IMR-90 (cell line): ENCODE results near the gene SPATS2L. TPM values are rescaled to one million over a fixed set of nuclear protein-coding genes. Genes with fewer than 3 reads are reported as not detected.

ENCODE experiments used
- ATAC-seq: fragments of 200-7000 bp; cut with Tn5 transposase; 2 replicates; pipeline ENCODE4 v1.9.1; 2020; ENCODE audit warnings: low read depth, mild to moderate bottlenecking, moderate library complexity
- BruUV-seq: library from RNA; stranded (reverse); fragments of 400-500 nt; replicated peaks from 2 replicates; lab custom pipeline; 2021; lab: Mats Ljungman, UMichigan
- CTCF ChIA-PET: fragments of 300-600 bp; formaldehyde crosslinking; extraction: SDS; loops from one replicate; lab custom pipeline; 2021; ENCODE audit warnings: antibody characterized with exemption; lab: Yijun Ruan, JAX
- POLR2A ChIA-PET: fragments of 300-600 bp; sonication (Branson Sonifier 250); formaldehyde crosslinking; loops from one replicate; lab custom pipeline; 2022; ENCODE audit warnings: antibody characterized with exemption; ENCODE audit not compliant: unreplicated experiment; lab: Charles Lee
- DNase-seq: peaks from one replicate; pipeline ENCODE4 v3.0.0; 2013
- H2AFZ ChIP-seq: replicated peaks from 2 replicates; pipeline ENCODE3; 2013; ENCODE audit warnings: low read length, mild to moderate bottlenecking; ENCODE audit not compliant: poor library complexity
- H2AK5ac ChIP-seq: 2 replicates; pipeline ENCODE4 v1.6.1; 2013; ENCODE audit warnings: low read depth, low read length, inconsistent platforms
- H2AK9ac ChIP-seq: replicated peaks from 2 replicates; pipeline ENCODE3; 2013; ENCODE audit warnings: mild to moderate bottlenecking, low read depth, low read length, moderate library complexity; ENCODE audit not compliant: poor library complexity
- H2BK120ac ChIP-seq: 2 replicates; pipeline ENCODE4 v1.6.1; 2013; ENCODE audit warnings: low read depth, low read length, inconsistent platforms
- H2BK15ac ChIP-seq: 3 replicates; pipeline ENCODE4 v1.6.1; 2013; ENCODE audit warnings: low read depth, low read length, inconsistent platforms
- H2BK20ac ChIP-seq: 2 replicates; pipeline ENCODE4 v1.6.1; 2013; ENCODE audit warnings: low read depth, mild to moderate bottlenecking, inconsistent platforms, low read length, moderate library complexity
- H2BK5ac ChIP-seq: 2 replicates; pipeline ENCODE4 v1.6.1; 2013; ENCODE audit warnings: mild to moderate bottlenecking, low read depth, low read length, inconsistent platforms; ENCODE audit not compliant: poor library complexity, severe bottlenecking
- H3K14ac ChIP-seq: replicated peaks from 2 replicates; pipeline ENCODE4 v1.6.1; 2013; ENCODE audit warnings: low read depth, low read length, inconsistent platforms
- H3K18ac ChIP-seq: 2 replicates; pipeline ENCODE4 v1.6.1; 2013; ENCODE audit warnings: low read depth, low read length, control low read depth
- H3K23ac ChIP-seq: 2 replicates; pipeline ENCODE4 v1.6.1; 2013; ENCODE audit warnings: low read depth, low read length, inconsistent platforms
- H3K27ac ChIP-seq: 2 replicates; pipeline ENCODE4 v1.5.1; 2013; ENCODE audit warnings: mild to moderate bottlenecking, control low read depth, low read length; ENCODE audit not compliant: insufficient read depth
- H3K27me3 ChIP-seq: 2 replicates; pipeline ENCODE4 v1.6.1; 2013; ENCODE audit warnings: low read length; ENCODE audit not compliant: control insufficient read depth, insufficient read depth
- H3K36me3 ChIP-seq: 2 replicates; pipeline ENCODE4 v1.6.1; 2013; ENCODE audit warnings: low read length, mixed read lengths; ENCODE audit not compliant: control insufficient read depth, insufficient read depth
- H3K4ac ChIP-seq: 2 replicates; pipeline ENCODE4 v1.6.1; 2013; ENCODE audit warnings: low read depth, low read length, inconsistent platforms
- H3K4me1 ChIP-seq: 2 replicates; pipeline ENCODE4 v1.6.1; 2013; ENCODE audit warnings: low read length, mixed read lengths; ENCODE audit not compliant: control insufficient read depth, insufficient read depth
- H3K4me2 ChIP-seq: 2 replicates; pipeline ENCODE4 v1.6.1; 2013; ENCODE audit warnings: low read depth, mild to moderate bottlenecking, control low read depth, low read length, moderate library complexity
- H3K4me3 ChIP-seq: 2 replicates; pipeline ENCODE4 v1.5.1; 2013; ENCODE audit warnings: low read depth, mild to moderate bottlenecking, control low read depth, low read length, moderate library complexity; ENCODE audit not compliant: insufficient read depth
- H3K56ac ChIP-seq: 2 replicates; pipeline ENCODE4 v1.6.1; 2013; ENCODE audit warnings: low read length, inconsistent platforms; ENCODE audit not compliant: insufficient read depth; ENCODE audit errors: extremely low read depth
- H3K79me1 ChIP-seq, 2 experiments: 2 replicates each; pipeline ENCODE4 v1.6.1; 2013; ENCODE audit warnings: low read length in 2 of 2, inconsistent platforms in 1 of 2, low read depth in 1 of 2
- H3K9ac ChIP-seq: 2 replicates; pipeline ENCODE4 v1.6.1; 2013; ENCODE audit warnings: low read depth, low read length, control low read depth
- H3K9me1 ChIP-seq: 2 replicates; pipeline ENCODE4 v1.6.1; 2013; ENCODE audit warnings: low read length, inconsistent platforms; ENCODE audit not compliant: insufficient read depth
- H3K9me3 ChIP-seq: 2 replicates; pipeline ENCODE4 v1.6.1; 2013; ENCODE audit warnings: low read length; ENCODE audit not compliant: control insufficient read depth, insufficient read depth
- H4K20me1 ChIP-seq: 2 replicates; pipeline ENCODE4 v1.6.1; 2013; ENCODE audit warnings: low read length, inconsistent platforms; ENCODE audit not compliant: insufficient read depth
- H4K5ac ChIP-seq: 2 replicates; pipeline ENCODE4 v1.6.1; 2013; ENCODE audit warnings: mild to moderate bottlenecking, low read depth, low read length, control low read depth
- H4K8ac ChIP-seq, 2 experiments: 2 replicates each; pipeline ENCODE4 v1.6.1; 2013; ENCODE audit warnings: low read depth in 2 of 2, low read length in 2 of 2, control low read depth in 1 of 2, inconsistent platforms in 1 of 2
- H4K91ac ChIP-seq: 2 replicates; pipeline ENCODE4 v1.6.1; 2013; ENCODE audit warnings: low read depth, low read length, inconsistent platforms; ENCODE audit not compliant: insufficient read depth
- BHLHE40 ChIP-seq: fragments of 150-350 bp; IDR thresholded peaks from 2 replicates; pipeline ENCODE4 v1.6.1; 2016; ENCODE audit warnings: mild to moderate bottlenecking, low read depth, low read length
- CHD1 ChIP-seq: IDR thresholded peaks from 2 replicates; pipeline ENCODE4 v1.6.1; 2012; ENCODE audit warnings: low read depth, low read length, improper control_type of control experiment
- MAFK ChIP-seq: IDR thresholded peaks from 2 replicates; pipeline ENCODE4 v1.6.1; 2012; ENCODE audit warnings: low read depth, low read length, improper control_type of control experiment
- MAZ ChIP-seq: IDR thresholded peaks from 2 replicates; pipeline ENCODE4 v1.6.1; 2012; ENCODE audit warnings: low read depth, mild to moderate bottlenecking, low read length, improper control_type of control experiment, moderate library complexity, borderline replicate concordance
- MXI1 ChIP-seq: IDR thresholded peaks from 2 replicates; pipeline ENCODE4 v1.6.1; 2012; ENCODE audit warnings: low read depth, mild to moderate bottlenecking, low read length, moderate library complexity, borderline replicate concordance
- POLR2A ChIP-seq: IDR thresholded peaks from 2 replicates; pipeline ENCODE4 v1.6.1; 2012; ENCODE audit warnings: mild to moderate bottlenecking, low read depth, low read length
- RAD21 ChIP-seq: IDR thresholded peaks from 2 replicates; pipeline ENCODE4 v1.6.1; 2012; ENCODE audit warnings: low read length, improper control_type of control experiment
- RCOR1 ChIP-seq: IDR thresholded peaks from 2 replicates; pipeline ENCODE4 v1.6.1; 2012; ENCODE audit warnings: mild to moderate bottlenecking, low read length, improper control_type of control experiment; ENCODE audit not compliant: insufficient replicate concordance
- RFX5 ChIP-seq: IDR thresholded peaks from 2 replicates; pipeline ENCODE4 v1.8.0; 2012; ENCODE audit warnings: low read depth, mild to moderate bottlenecking, low read length, moderate library complexity
- WGBS, 2 experiments: methylation state at CpG; one replicate each; pipeline versions ENCODE4 v1.1.5 to v1.1.7; 2013; ENCODE audit warnings: missing lambda C conversion rate in 2 of 2; ENCODE audit not compliant: insufficient read length in 1 of 2; ENCODE audit errors: extremely low coverage in 2 of 2; 5-methylcytosine and 5-hydroxymethylcytosine counted together
- dilution Hi-C: fragments of 300-500 bp; cut with HindIII; formaldehyde crosslinking; loops from one replicate; pipeline ENCODE4 v1.14.3; 2018; ENCODE audit warnings: low sequenced_read_pairs; ENCODE audit not compliant: unreplicated experiment
- in situ Hi-C: fragments of 300-500 bp; cut with MboI; formaldehyde crosslinking; loops from 3 replicates; pipeline ENCODE4 v1.14.3; 2019; ENCODE audit warnings: low sequenced_read_pairs, inconsistent platforms, mixed read lengths
- intact Hi-C: fragments of 100-400 bp; cut with micrococcal nuclease; formaldehyde crosslinking; loops from 2 replicates; pipeline ENCODE4 v1.10.0; 2022
- polyA plus RNA-seq, 3 experiments: library from polyadenylated mRNA; depleted of rRNA; stranded (reverse); fragments of >200 nt; gene quantifications; 2 replicates each; pipeline ENCODE4 v1.2.3, GENCODE V29; 2012; ENCODE audit warnings: low replicate concordance in 1 of 3
- total RNA-seq: library from RNA; depleted of rRNA; stranded (reverse); fragments of >200 nt; gene quantifications from 2 replicates; pipeline ENCODE4 v1.2.3, GENCODE V29; 2012
- TF ChIP-seq, protein P1 (sequence below): conservative IDR thresholded peaks from 2 replicates; pipeline ENCODE4 v1.5.1; 2012; ENCODE audit warnings: mild to moderate bottlenecking, low read depth, low read length, improper control_type of control experiment
- TF ChIP-seq, protein P2 (sequence below): fragments of 150-350 bp; IDR thresholded peaks from 2 replicates; pipeline ENCODE4 v1.6.1; 2016; ENCODE audit warnings: low read depth, mild to moderate bottlenecking, low read length, moderate library complexity, borderline replicate concordance

The SPATS2L gene
- total and polyA plus RNA-seq, 2 of the 4 experiments (the other 2 are of a cell fraction), result 118 to 155 TPM

- no peak overlapping the region for H4K8ac ChIP-seq
- no peak overlapping the region for H3K4me2 ChIP-seq
- H4K91ac ChIP-seq, result no peak overlapping the region
- no peak overlapping the region for H3K56ac ChIP-seq
- no peak overlapping the region for H4K5ac ChIP-seq
- no peak overlapping the region for H3K4ac ChIP-seq
- no peak overlapping the region for H3K23ac ChIP-seq
- no peak overlapping the region for H2BK5ac ChIP-seq
- no peaks in the 10 kb centered on the region for H3K27me3 ChIP-seq
- no peaks in the 10 kb centered on the region for H3K9me1 ChIP-seq
- no peak overlapping the region for H2BK15ac ChIP-seq
- H3K4me3 ChIP-seq, result no peak overlapping the region
- no peak overlapping the region for H3K27ac ChIP-seq
- H2BK20ac ChIP-seq, result no peak overlapping the region
- WGBS, 2 experiments, result 96% methylated on average over 3 of the region's 5 CpGs; no CpG with 5 or more reads in 1 of the 2 experiments
- H3K9ac ChIP-seq, result no peak overlapping the region
- no peaks in the 10 kb centered on the region; a peak in 3 of 4 replicates for H3K79me1 ChIP-seq
- no peak overlapping the region for H3K18ac ChIP-seq
- H4K20me1 ChIP-seq, result no peaks in the 10 kb centered on the region
- BruUV-seq, result no TSS peak
- no peak overlapping the region for H3K14ac ChIP-seq
- no peak overlapping the region for H2AFZ ChIP-seq
- in situ Hi-C loops (no loop called here), intact Hi-C loops (no loop called here), dilution Hi-C loops (no loop called here)
- H3K9me3 ChIP-seq, result no peaks in the 10 kb centered on the region
- H2AK9ac ChIP-seq, result no peak overlapping the region
- no peak overlapping the region for H2AK5ac ChIP-seq
- ChIA-PET CTCF (interaction anchor here (0.7 kb wide), 1 partner anchor 189 kb away, joined by 5 read pairs; no protein-coding TSS in a partner anchor), POLR2A (interaction anchor here (0.6 kb wide), 1 partner anchor 520 kb away, joined by 8 read pairs; no protein-coding TSS in a partner anchor)
- DNase-seq, result no peak
- H2BK120ac ChIP-seq, result no peak overlapping the region
- no peak for ATAC-seq
- no peak for TF ChIP-seq BHLHE40
- no peak for TF ChIP-seq POLR2A
- no peak for TF ChIP-seq CHD1
- TF ChIP-seq MAZ, result no peak
- TF ChIP-seq, protein P1, sequence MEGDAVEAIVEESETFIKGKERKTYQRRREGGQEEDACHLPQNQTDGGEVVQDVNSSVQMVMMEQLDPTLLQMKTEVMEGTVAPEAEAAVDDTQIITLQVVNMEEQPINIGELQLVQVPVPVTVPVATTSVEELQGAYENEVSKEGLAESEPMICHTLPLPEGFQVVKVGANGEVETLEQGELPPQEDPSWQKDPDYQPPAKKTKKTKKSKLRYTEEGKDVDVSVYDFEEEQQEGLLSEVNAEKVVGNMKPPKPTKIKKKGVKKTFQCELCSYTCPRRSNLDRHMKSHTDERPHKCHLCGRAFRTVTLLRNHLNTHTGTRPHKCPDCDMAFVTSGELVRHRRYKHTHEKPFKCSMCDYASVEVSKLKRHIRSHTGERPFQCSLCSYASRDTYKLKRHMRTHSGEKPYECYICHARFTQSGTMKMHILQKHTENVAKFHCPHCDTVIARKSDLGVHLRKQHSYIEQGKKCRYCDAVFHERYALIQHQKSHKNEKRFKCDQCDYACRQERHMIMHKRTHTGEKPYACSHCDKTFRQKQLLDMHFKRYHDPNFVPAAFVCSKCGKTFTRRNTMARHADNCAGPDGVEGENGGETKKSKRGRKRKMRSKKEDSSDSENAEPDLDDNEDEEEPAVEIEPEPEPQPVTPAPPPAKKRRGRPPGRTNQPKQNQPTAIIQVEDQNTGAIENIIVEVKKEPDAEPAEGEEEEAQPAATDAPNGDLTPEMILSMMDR, result no peak
- no peak for TF ChIP-seq MAFK
- TF ChIP-seq MXI1, result no peak
- TF ChIP-seq RFX5, result no peak
- TF ChIP-seq RAD21, result no peak
- TF ChIP-seq, protein P2, sequence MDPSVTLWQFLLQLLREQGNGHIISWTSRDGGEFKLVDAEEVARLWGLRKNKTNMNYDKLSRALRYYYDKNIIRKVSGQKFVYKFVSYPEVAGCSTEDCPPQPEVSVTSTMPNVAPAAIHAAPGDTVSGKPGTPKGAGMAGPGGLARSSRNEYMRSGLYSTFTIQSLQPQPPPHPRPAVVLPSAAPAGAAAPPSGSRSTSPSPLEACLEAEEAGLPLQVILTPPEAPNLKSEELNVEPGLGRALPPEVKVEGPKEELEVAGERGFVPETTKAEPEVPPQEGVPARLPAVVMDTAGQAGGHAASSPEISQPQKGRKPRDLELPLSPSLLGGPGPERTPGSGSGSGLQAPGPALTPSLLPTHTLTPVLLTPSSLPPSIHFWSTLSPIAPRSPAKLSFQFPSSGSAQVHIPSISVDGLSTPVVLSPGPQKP, result no peak
- no peak for TF ChIP-seq RCOR1
- no peaks in the 10 kb centered on the region for H3K4me1 ChIP-seq
- H3K36me3 ChIP-seq, result peaks cover 10% of the 10 kb centered on the region
Measured at GRCh38 chr2:200502196-200502595, 195.7 kb downstream of the SPATS2L start.
